Trophoblast cell (in vitro differentiated cells and primary cell): ENCODE data around the gene PCNX1.

Experiments
- DNase-seq, 2 donors: peaks; one replicate each; pipeline ENCODE4 v3.0.0-alpha.2; 2016
- H2AFZ ChIP-seq: 2 replicates; pipeline ENCODE4 v1.6.1; 2013; ENCODE audit warnings: low read length, moderate library complexity, mild to moderate bottlenecking; ENCODE audit not compliant: insufficient read depth, poor library complexity
- H2AK5ac ChIP-seq: 2 replicates; pipeline ENCODE4 v1.6.1; 2013; ENCODE audit warnings: mild to moderate bottlenecking, low read length
- H2BK120ac ChIP-seq: 2 replicates; pipeline ENCODE4 v1.6.1; 2013; ENCODE audit warnings: low read length, mild to moderate bottlenecking, moderate library complexity; ENCODE audit not compliant: insufficient read depth, poor library complexity
- H2BK12ac ChIP-seq: 2 replicates; pipeline ENCODE4 v1.6.1; 2013; ENCODE audit warnings: mild to moderate bottlenecking, low read length, moderate library complexity
- H2BK5ac ChIP-seq: 2 replicates; pipeline ENCODE4 v1.6.1; 2013; ENCODE audit warnings: low read length, low read depth, moderate library complexity, mild to moderate bottlenecking; ENCODE audit not compliant: poor library complexity
- H3K14ac ChIP-seq: 2 replicates; pipeline ENCODE4 v1.6.1; 2013; ENCODE audit warnings: mild to moderate bottlenecking, low read length
- H3K18ac ChIP-seq: 2 replicates; pipeline ENCODE4 v1.6.1; 2013; ENCODE audit warnings: mild to moderate bottlenecking, low read length
- H3K23ac ChIP-seq: 2 replicates; pipeline ENCODE4 v1.6.1; 2013; ENCODE audit warnings: low read length
- H3K27ac ChIP-seq: 2 replicates; pipeline ENCODE4 v1.5.1; 2013; ENCODE audit warnings: low read depth, mild to moderate bottlenecking, inconsistent platforms, low read length, moderate library complexity
- H3K27me3 ChIP-seq: 2 replicates; pipeline ENCODE4 v1.6.1; 2013; ENCODE audit warnings: inconsistent platforms, mild to moderate bottlenecking, low read length, moderate library complexity; ENCODE audit not compliant: insufficient read depth
- H3K36me3 ChIP-seq, 2 experiments: 1 replicate in 1 of 2; 2 replicates in 1 of 2; pipeline ENCODE4 v1.6.1; 2013; ENCODE audit warnings: low read length in 2 of 2, mild to moderate bottlenecking in 2 of 2, moderate library complexity in 1 of 2; ENCODE audit not compliant: insufficient read depth in 2 of 2, control insufficient read depth in 1 of 2
- H3K4ac ChIP-seq: 2 replicates; pipeline ENCODE4 v1.6.1; 2013; ENCODE audit warnings: low read depth, mild to moderate bottlenecking, low read length, moderate library complexity
- H3K4me1 ChIP-seq, 2 experiments: 1 replicate in 1 of 2; 2 replicates in 1 of 2; pipeline ENCODE4 v1.6.1; 2013; ENCODE audit warnings: low read length in 2 of 2, mild to moderate bottlenecking in 2 of 2, moderate library complexity in 1 of 2; ENCODE audit not compliant: insufficient read depth in 2 of 2, control insufficient read depth in 1 of 2
- H3K4me2 ChIP-seq: 2 replicates; pipeline ENCODE4 v1.6.1; 2013; ENCODE audit warnings: inconsistent platforms, mild to moderate bottlenecking, low read length, moderate library complexity
- H3K4me3 ChIP-seq: 2 replicates; pipeline ENCODE4 v1.5.1; 2013; ENCODE audit warnings: mild to moderate bottlenecking, low read depth, low read length, inconsistent platforms
- H3K79me1 ChIP-seq: one replicate; pipeline ENCODE4 v1.6.1; 2013; ENCODE audit warnings: low read length
- H3K79me2 ChIP-seq: 2 replicates; pipeline ENCODE4 v1.6.1; 2013; ENCODE audit warnings: low read length, mild to moderate bottlenecking; ENCODE audit not compliant: control insufficient read depth, insufficient read depth, poor library complexity
- H3K9ac ChIP-seq: 2 replicates; pipeline ENCODE4 v1.6.1; 2013; ENCODE audit warnings: mild to moderate bottlenecking, low read length
- H3K9me3 ChIP-seq: 2 replicates; pipeline ENCODE4 v1.6.1; 2013; ENCODE audit warnings: low read depth, mild to moderate bottlenecking, control low read depth, inconsistent platforms, low read length; ENCODE audit not compliant: insufficient read depth
- H4K12ac ChIP-seq: 2 replicates; pipeline ENCODE4 v1.6.1; 2013; ENCODE audit warnings: low read depth, mild to moderate bottlenecking, low read length, moderate library complexity
- H4K8ac ChIP-seq: 2 replicates; pipeline ENCODE4 v1.6.1; 2013; ENCODE audit warnings: low read depth, mild to moderate bottlenecking, low read length, moderate library complexity
- H4K91ac ChIP-seq: one replicate; pipeline ENCODE4 v1.6.1; 2013; ENCODE audit warnings: low read depth, mild to moderate bottlenecking, low read length, moderate library complexity
- WGBS: extraction: QIAGEN DNeasy Blood & Tissue Kit; methylation state at CpG from one replicate; pipeline ENCODE4 v1.1.7; 2013; ENCODE audit warnings: missing lambda C conversion rate; ENCODE audit not compliant: insufficient read length, insufficient coverage; ENCODE audit errors: extremely low coverage; 5-methylcytosine and 5-hydroxymethylcytosine counted together

PCNX1 gene

DNA sequence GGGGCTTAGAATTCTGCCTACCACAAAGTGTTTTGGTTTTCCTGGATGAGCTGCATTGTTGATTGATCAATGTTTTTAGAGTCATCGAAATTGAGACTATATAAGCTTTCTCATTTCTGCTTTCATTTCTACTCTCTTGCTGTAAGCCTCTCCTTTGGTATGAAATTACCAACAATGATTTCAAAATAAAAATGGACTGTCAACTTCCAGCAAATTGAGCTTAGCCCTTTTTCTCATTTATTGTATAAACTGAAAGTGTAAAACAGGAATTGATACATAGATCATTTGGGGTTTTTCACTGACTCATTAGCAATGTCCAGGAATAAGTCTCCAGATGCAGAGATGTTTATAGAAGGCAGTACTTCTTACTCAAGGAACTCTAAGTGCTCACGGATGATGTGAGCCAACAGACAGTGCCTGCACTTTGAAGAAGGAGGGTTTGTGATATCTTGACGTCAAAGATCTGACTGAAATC is 20.0 kb upstream of the PCNX1 start:
- Histone ChIP-seq H2BK120ac (no peak overlapping the region), H3K4me2 (no peak overlapping the region), H3K4ac (no peak overlapping the region), H4K12ac (no peak overlapping the region), H3K27me3 (peaks cover 2% of the 10 kb centered on the region), H2AK5ac (no peak overlapping the region), H4K8ac (no peak overlapping the region), H3K9ac (no peak overlapping the region), H3K4me1 (peaks cover 2 to 7% of the 10 kb centered on the region in 2 experiments), H3K27ac (no peak overlapping the region), H3K79me1 (no peaks in the 10 kb centered on the region), H3K14ac (no peak overlapping the region), H3K4me3 (no peak overlapping the region), H3K79me2 (no peaks in the 10 kb centered on the region), H4K91ac (no peak overlapping the region), H2AFZ (no peak overlapping the region), H3K18ac (no peak overlapping the region), H2BK5ac (no peak overlapping the region), H2BK12ac (no peak overlapping the region), H3K36me3 (no peaks in the 10 kb centered on the region), H3K23ac (no peak overlapping the region), H3K9me3 (no peaks in the 10 kb centered on the region)
- DNase-seq = no peak
- no CpG with 5 or more reads among the region's 3 CpGs for WGBS

DNA sequence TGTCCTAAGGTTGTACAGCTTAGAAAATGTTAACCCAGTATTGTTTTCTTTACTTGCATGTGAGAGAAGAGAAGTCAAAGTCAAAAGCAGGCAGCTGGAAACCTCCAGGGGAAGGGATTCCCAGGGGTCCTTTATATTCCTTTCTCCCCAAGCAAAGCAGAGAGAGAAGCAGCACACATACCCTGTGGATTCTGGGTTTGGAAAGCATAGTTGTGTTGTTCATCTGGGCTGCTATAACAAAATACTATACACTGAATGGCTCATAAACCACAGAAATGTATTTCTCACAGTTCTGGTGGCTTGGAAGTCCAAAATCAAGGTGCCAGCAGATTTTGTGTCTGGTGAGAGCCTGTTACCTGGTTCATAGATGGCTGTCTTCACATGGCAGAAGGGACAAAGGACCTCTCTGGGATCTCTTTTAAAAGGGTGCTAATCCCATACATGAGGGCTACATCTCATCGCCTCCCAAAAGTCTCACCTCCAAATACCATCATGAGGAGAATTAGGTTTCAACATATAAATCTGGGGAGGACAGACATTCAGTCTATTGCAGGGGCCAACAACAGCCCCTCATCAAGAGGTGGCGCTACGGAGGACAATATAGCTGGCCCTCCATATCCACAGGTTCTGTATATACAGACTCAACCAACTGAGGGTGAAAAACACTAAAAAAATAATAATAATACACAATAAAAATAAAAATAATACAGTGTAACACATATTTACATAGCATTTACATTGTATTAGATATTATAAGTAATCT is 19.3 kb upstream of the PCNX1 start:
- Histone ChIP-seq H3K23ac (no peak overlapping the region), H4K91ac (no peak overlapping the region), H3K4me2 (no peak overlapping the region), H3K79me2 (no peaks in the 10 kb centered on the region), H3K4ac (no peak overlapping the region), H3K9ac (no peak overlapping the region), H3K14ac (no peak overlapping the region), H2BK5ac (no peak overlapping the region), H3K18ac (no peak overlapping the region), H3K79me1 (no peaks in the 10 kb centered on the region), H4K8ac (no peak overlapping the region), H2AK5ac (no peak overlapping the region), H4K12ac (no peak overlapping the region), H3K4me3 (no peak overlapping the region), H3K4me1 (peaks cover 2 to 7% of the 10 kb centered on the region in 2 experiments), H3K9me3 (no peaks in the 10 kb centered on the region), H2BK120ac (no peak overlapping the region), H2BK12ac (no peak overlapping the region), H3K36me3 (no peaks in the 10 kb centered on the region), H3K27ac (no peak overlapping the region), H3K27me3 (peaks cover 2% of the 10 kb centered on the region), H2AFZ (no peak overlapping the region)
- no CpG with 5 or more reads among the region's 3 CpGs for whole genome bisulfite sequencing
- peak in 1 of 2 donors; percentile 50 for DNase-seq

DNA sequence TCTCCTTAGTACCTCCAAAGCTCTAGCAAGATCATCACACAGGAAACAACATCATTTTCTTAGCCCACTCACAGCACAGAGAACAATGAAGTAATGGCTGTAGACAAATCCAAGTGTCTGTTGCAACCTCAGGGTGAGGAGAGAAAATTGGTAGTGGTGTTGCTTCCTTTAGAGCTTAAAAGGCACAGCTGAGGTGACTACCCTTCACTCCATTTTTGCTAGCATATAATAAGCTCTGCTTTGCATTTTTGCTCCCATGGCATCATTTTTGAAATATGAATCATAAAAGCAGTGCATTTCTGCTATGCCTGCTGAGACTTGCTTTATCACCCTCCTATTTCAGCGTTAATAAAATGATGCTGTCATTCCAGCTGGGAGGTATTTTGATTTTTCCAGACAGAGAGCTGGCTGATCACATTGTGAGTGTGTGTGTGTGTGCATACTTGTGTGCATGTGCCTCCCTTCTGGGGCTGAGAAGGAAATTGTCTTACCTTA is 18.5 kb upstream of the PCNX1 start:
- Histone ChIP-seq H3K4me3 (no peak overlapping the region), H2BK120ac (no peak overlapping the region), H3K36me3 (no peaks in the 10 kb centered on the region), H3K27me3 (peaks cover 2% of the 10 kb centered on the region), H3K9ac (no peak overlapping the region), H3K4me2 (no peak overlapping the region), H2AK5ac (no peak overlapping the region), H4K91ac (no peak overlapping the region), H2AFZ (no peak overlapping the region), H3K79me1 (no peaks in the 10 kb centered on the region), H3K4ac (no peak overlapping the region), H3K14ac (no peak overlapping the region), H2BK5ac (no peak overlapping the region), H3K79me2 (no peaks in the 10 kb centered on the region), H3K9me3 (no peaks in the 10 kb centered on the region), H2BK12ac (no peak overlapping the region), H3K27ac (no peak overlapping the region), H3K23ac (no peak overlapping the region), H4K8ac (no peak overlapping the region), H4K12ac (no peak overlapping the region), H3K18ac (no peak overlapping the region), H3K4me1 (peaks cover 2 to 7% of the 10 kb centered on the region in 2 experiments)
- peak; percentile 52 to 87 for DNase-seq
- WGBS = no CpG with 5 or more reads among the region's 1 CpG

DNA sequence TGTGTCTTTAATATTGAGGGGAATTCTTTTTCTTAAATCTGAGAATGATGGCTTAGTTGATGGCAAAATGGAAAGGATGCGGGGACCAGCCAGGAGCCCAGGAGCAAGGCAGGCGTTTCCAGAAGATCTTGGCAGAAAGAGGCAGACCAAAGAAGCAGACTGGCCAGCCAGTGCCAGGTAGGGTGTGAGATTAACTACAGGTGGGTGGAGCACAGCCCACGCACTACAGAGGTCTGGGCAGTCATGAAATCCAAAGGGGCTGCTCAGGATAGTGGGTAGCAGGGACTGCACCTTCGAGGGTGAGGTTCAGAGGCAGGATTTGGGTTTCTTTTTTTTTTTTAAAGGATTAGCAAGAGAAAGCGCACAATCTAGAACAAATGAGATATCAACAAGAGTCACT is 17.7 kb upstream of the PCNX1 start:
- no peaks in the 10 kb centered on the region for H3K9me3 ChIP-seq
- H2AFZ ChIP-seq = no peak overlapping the region
- no peak overlapping the region for H2BK5ac ChIP-seq
- no peak overlapping the region for H4K12ac ChIP-seq
- H2AK5ac ChIP-seq = no peak overlapping the region
- no peak overlapping the region for H3K14ac ChIP-seq
- no peak overlapping the region for H3K23ac ChIP-seq
- no peak overlapping the region for H3K4me3 ChIP-seq
- H3K79me2 ChIP-seq = no peaks in the 10 kb centered on the region
- no peak overlapping the region for H3K27ac ChIP-seq
- H4K8ac ChIP-seq = no peak overlapping the region
- DNase-seq = no peak
- H3K4me2 ChIP-seq = no peak overlapping the region
- H3K27me3 ChIP-seq = peaks cover 2% of the 10 kb centered on the region
- no peak overlapping the region for H3K18ac ChIP-seq
- H3K79me1 ChIP-seq = no peaks in the 10 kb centered on the region
- no peak overlapping the region for H3K9ac ChIP-seq
- H3K4ac ChIP-seq = no peak overlapping the region
- no peak overlapping the region for H4K91ac ChIP-seq
- H2BK12ac ChIP-seq = no peak overlapping the region
- H3K36me3 ChIP-seq = no peaks in the 10 kb centered on the region
- H2BK120ac ChIP-seq = no peak overlapping the region
- no CpG with 5 or more reads among the region's 5 CpGs for WGBS
- H3K4me1 ChIP-seq = peaks cover 2 to 8% of the 10 kb centered on the region in 2 experiments
